Neutrophil (primary cell): Measurements from ENCODE around the gene PIAS1.
"Not testable (repeated sequence)": the region's sequence is repeated elsewhere in the genome, so short reads cannot be mapped to it uniquely, and the experiment has no call there.

Experiments
- H3K27ac ChIP-seq: fragments of 200-600 bp; sonication (generic); 2 replicates; pipeline ENCODE4 v1.5.1; 2016; ENCODE audit warnings: mild to moderate bottlenecking, moderate library complexity
- H3K27me3 ChIP-seq: fragments of 200-600 bp; sonication (generic); 2 replicates; pipeline ENCODE4 v1.6.0; 2016; ENCODE audit warnings: mild to moderate bottlenecking
- H3K36me3 ChIP-seq: fragments of 200-600 bp; sonication (generic); 2 replicates; pipeline ENCODE4 v1.5.1; 2017
- H3K4me1 ChIP-seq, 2 experiments: fragments of 200-600 bp in 1 of 2; sonication (generic) in 1 of 2; 1 replicate in 1 of 2; 2 replicates in 1 of 2; pipeline versions ENCODE4 v1.5.1 to v1.6.1; 2013 to 2016; ENCODE audit warnings: low read depth in 1 of 2, low read length in 1 of 2, mild to moderate bottlenecking in 1 of 2, moderate library complexity in 1 of 2; ENCODE audit not compliant: control insufficient read depth in 1 of 2, insufficient read depth in 1 of 2
- H3K4me3 ChIP-seq, 2 experiments: fragments of 200-600 bp in 1 of 2; sonication (generic) in 1 of 2; 1 replicate in 1 of 2; 2 replicates in 1 of 2; pipeline ENCODE4 v1.5.1; 2013 to 2016; ENCODE audit warnings: low read depth in 1 of 2, low read length in 1 of 2, mild to moderate bottlenecking in 1 of 2, moderate library complexity in 1 of 2
- H3K9me3 ChIP-seq: fragments of 200-600 bp; sonication (generic); 2 replicates; pipeline ENCODE4 v1.5.1; 2016
- CTCF ChIP-seq: fragments of 200-600 bp; sonication (generic); IDR thresholded peaks from 2 replicates; pipeline ENCODE4 v1.5.1; 2016; ENCODE audit warnings: antibody characterized with exemption

Gene PIAS1

GRCh38 chr15:68220489-68220888 lies 166.4 kb downstream of the PIAS1 start:
- Histone ChIP-seq H3K9me3 (no peaks in the 10 kb centered on the region), H3K4me1 (no peaks in the 10 kb centered on the region), H3K4me3 (no peak overlapping the region), H3K27me3 (no peaks in the 10 kb centered on the region), H3K36me3 (no peaks in the 10 kb centered on the region), H3K27ac (no peak overlapping the region)
- no peak for TF ChIP-seq CTCF

GRCh38 chr15:68220967-68221366 lies 166.9 kb downstream of the PIAS1 start:
- no peak overlapping the region for H3K27ac ChIP-seq
- H3K4me3 ChIP-seq = no peak overlapping the region
- H3K36me3 ChIP-seq = no peaks in the 10 kb centered on the region
- H3K9me3 ChIP-seq = no peaks in the 10 kb centered on the region
- no peaks in the 10 kb centered on the region for H3K4me1 ChIP-seq
- no peaks in the 10 kb centered on the region for H3K27me3 ChIP-seq
- TF ChIP-seq CTCF = no peak

GRCh38 chr15:68221530-68222431 lies 167.7 kb downstream of the PIAS1 start:
- H3K36me3 ChIP-seq, H3K27ac ChIP-seq, H3K9me3 ChIP-seq, H3K27me3 ChIP-seq, H3K4me3 ChIP-seq, H3K4me1 ChIP-seq: not testable (repeated sequence)

- H3K4me1 ChIP-seq, H3K27ac ChIP-seq, H3K4me3 ChIP-seq, H3K36me3 ChIP-seq, H3K27me3 ChIP-seq, H3K9me3 ChIP-seq: not testable (repeated sequence)
Measured at GRCh38 chr15:68222432-68222743, 168.3 kb downstream of the PIAS1 start.

GRCh38 chr15:68223171-68223570 lies 169.1 kb downstream of the PIAS1 start:
- Histone ChIP-seq H3K27ac (no peak overlapping the region), H3K27me3 (no peaks in the 10 kb centered on the region)
- no peak for TF ChIP-seq CTCF

GRCh38 chr15:68224108-68224507 lies 170.0 kb downstream of the PIAS1 start:
- no peaks in the 10 kb centered on the region for H3K27me3 ChIP-seq
- no peaks in the 10 kb centered on the region for H3K36me3 ChIP-seq
- no peak overlapping the region for H3K4me3 ChIP-seq
- H3K27ac ChIP-seq = no peak overlapping the region
- H3K9me3 ChIP-seq = no peaks in the 10 kb centered on the region
- H3K4me1 ChIP-seq = peaks cover 13 to 15% of the 10 kb centered on the region in 2 experiments
- TF ChIP-seq CTCF = no peak

More at GRCh38 chr15:68223171-68223570, 169.1 kb downstream of the PIAS1 start:
- Histone ChIP-seq H3K4me1 (peaks cover 4 to 6% of the 10 kb centered on the region in 2 experiments), H3K36me3 (no peaks in the 10 kb centered on the region), H3K9me3 (no peaks in the 10 kb centered on the region), H3K4me3 (no peak overlapping the region)
